ENCODE measurements around the gene PRSS38. TPM values are rescaled to one million over a fixed set of nuclear protein-coding genes. Genes with fewer than 3 reads are reported as not detected.

The PRSS38 gene
- total and polyA plus RNA-seq, 2 donors (not counting 3 experiments of a cell fraction or from before 2014, with no cell fraction given): not detected

- ChIA-PET POLR2A (no interaction called here), CTCF (interaction anchor here (0.7 kb wide), 1 partner anchor 28 kb away, joined by 3 read pairs; no protein-coding TSS in a partner anchor)
- FAIRE-seq (no peak), DNase-seq (ENCODE audit: low read depth, low spot score) (no peak)
- Histone ChIP-seq H3K9ac (replicated peaks; ENCODE audit: extremely low read depth, insufficient read depth, low read length) (no peak overlapping the region), H3K4me3 (replicated peaks in 1 of 3; ENCODE audit: insufficient read depth in 1 of 3, low read depth in 1 of 3, low read length in 3 of 3) (no peak overlapping the region), H3K9me3 (replicated peaks; ENCODE audit: control insufficient read depth, insufficient read depth, low read length) (no peaks in the 10 kb centered on the region), H3K36me3 (ENCODE audit: control insufficient read depth in 2 of 2, extremely low read depth in 1 of 2, insufficient read depth in 2 of 2, low read length in 2 of 2) (no peaks in the 10 kb centered on the region), H3K27ac (ENCODE audit: insufficient read depth, low read depth, low read length) (no peak overlapping the region), H3K79me2 (ENCODE audit: control insufficient read depth, insufficient read depth, low read length) (no peaks in the 10 kb centered on the region), H3K4me2 (ENCODE audit: insufficient read depth, low read length) (no peak overlapping the region), H3K27me3 (ENCODE audit: control insufficient read depth in 2 of 2, insufficient read depth in 2 of 2, low read length in 2 of 2) (peaks cover 0 to 1% of the 10 kb centered on the region in 2 experiments), H2AFZ (ENCODE audit: low read depth, low read length) (no peak overlapping the region), H4K20me1 (replicated peaks; ENCODE audit: control insufficient read depth, extremely low read depth, insufficient read depth, low read length) (no peaks in the 10 kb centered on the region), H3K4me1 (ENCODE audit: control insufficient read depth, extremely low read depth, insufficient read depth, low read length) (peaks cover 9% of the 10 kb centered on the region), H3K9me1 (replicated peaks; ENCODE audit: control insufficient read depth, extremely low read depth, insufficient read depth, low read length) (no peaks in the 10 kb centered on the region)
- dilution Hi-C loops (cut with MboI; ENCODE audit: extremely low pct_ligation_motif_present, low sequenced_read_pairs) (no loop called here), intact Hi-C loops (cut with micrococcal nuclease) (no loop called here)
- BruUV-seq (replicated peaks): no TSS peak
- TF ChIP-seq POLR2AphosphoS5 (IDR thresholded peaks at IDR 0.05; ENCODE audit: insufficient read depth, low read depth, low read length) (no peak), JUN (IDR thresholded peaks at IDR 0.05; ENCODE audit: borderline replicate concordance, insufficient read depth, insufficient read length, low read depth) (no peak), EZH2 (IDR thresholded peaks at IDR 0.05; ENCODE audit: borderline replicate concordance, low read depth, low read length, severe bottlenecking) (no peak), GATA2 (IDR thresholded peaks at IDR 0.05; ENCODE audit: insufficient read depth, insufficient read length, low read depth, low read length) (no peak), FOS (IDR thresholded peaks at IDR 0.05; ENCODE audit: borderline replicate concordance, insufficient read depth, low read length) (no peak), POLR2A (IDR thresholded peaks at IDR 0.05; ENCODE audit: low read depth, low read length) (no peak)
- TF ChIP-seq, protein P1, sequence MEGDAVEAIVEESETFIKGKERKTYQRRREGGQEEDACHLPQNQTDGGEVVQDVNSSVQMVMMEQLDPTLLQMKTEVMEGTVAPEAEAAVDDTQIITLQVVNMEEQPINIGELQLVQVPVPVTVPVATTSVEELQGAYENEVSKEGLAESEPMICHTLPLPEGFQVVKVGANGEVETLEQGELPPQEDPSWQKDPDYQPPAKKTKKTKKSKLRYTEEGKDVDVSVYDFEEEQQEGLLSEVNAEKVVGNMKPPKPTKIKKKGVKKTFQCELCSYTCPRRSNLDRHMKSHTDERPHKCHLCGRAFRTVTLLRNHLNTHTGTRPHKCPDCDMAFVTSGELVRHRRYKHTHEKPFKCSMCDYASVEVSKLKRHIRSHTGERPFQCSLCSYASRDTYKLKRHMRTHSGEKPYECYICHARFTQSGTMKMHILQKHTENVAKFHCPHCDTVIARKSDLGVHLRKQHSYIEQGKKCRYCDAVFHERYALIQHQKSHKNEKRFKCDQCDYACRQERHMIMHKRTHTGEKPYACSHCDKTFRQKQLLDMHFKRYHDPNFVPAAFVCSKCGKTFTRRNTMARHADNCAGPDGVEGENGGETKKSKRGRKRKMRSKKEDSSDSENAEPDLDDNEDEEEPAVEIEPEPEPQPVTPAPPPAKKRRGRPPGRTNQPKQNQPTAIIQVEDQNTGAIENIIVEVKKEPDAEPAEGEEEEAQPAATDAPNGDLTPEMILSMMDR (IDR thresholded peaks at IDR 0.05; ENCODE audit: extremely low read depth in 1 of 2, insufficient read depth in 1 of 2, low read depth in 1 of 2, low read length in 2 of 2): no peak
Measured at GRCh38 chr1:227790034-227790400, 25.5 kb upstream of the PRSS38 start.
